Activated naive CD8-positive, alpha-beta T cell treated with anti-CD3 and anti-CD28 coated beads, Interleukin-2, amount 10 ng/mL, durations not matched to agents 7 days and 5 days (primary cell): ENCODE results near the gene AIG1. TPM values are rescaled to one million over a fixed set of nuclear protein-coding genes. Genes with fewer than 3 reads are reported as not detected.
"Not testable (repeated sequence)": the region's sequence is repeated elsewhere in the genome, so short reads cannot be mapped to it uniquely, and the experiment has no call there.

Experiments
- ATAC-seq: fragments of 150-1000 bp; cut with Tn5 transposase; one replicate; pipeline ENCODE4 v1.10.0; 2021; ENCODE audit warnings: low read depth, moderate library complexity
- POLR2A ChIA-PET: fragments of 350-600 bp; sonication (Branson Sonifier 250); formaldehyde crosslinking; loops from one replicate; lab custom pipeline; 2021; ENCODE audit warnings: antibody characterized with exemption; lab: Charles Lee
- DNase-seq: peaks from one replicate; pipeline ENCODE4 v3.0.0; 2021
- H3K27ac Mint-ChIP-seq: one replicate; pipeline ENCODE4 v1.8.0; 2022; ENCODE audit warnings: mild to moderate bottlenecking, mixed read lengths
- H3K27me3 Mint-ChIP-seq: one replicate; pipeline ENCODE4 v1.8.0; 2022; ENCODE audit warnings: mild to moderate bottlenecking, moderate library complexity, mixed read lengths
- H3K36me3 Mint-ChIP-seq: one replicate; pipeline ENCODE4 v1.8.0; 2021; ENCODE audit warnings: mild to moderate bottlenecking, mixed read lengths
- H3K4me1 Mint-ChIP-seq: one replicate; pipeline ENCODE4 v1.8.0; 2021; ENCODE audit warnings: mixed read lengths
- H3K4me3 Mint-ChIP-seq: one replicate; pipeline ENCODE4 v1.8.0; 2022; ENCODE audit warnings: mild to moderate bottlenecking, moderate library complexity, mixed read lengths
- H3K9me3 Mint-ChIP-seq: one replicate; pipeline ENCODE4 v1.8.0; 2021; ENCODE audit warnings: mixed read lengths
- total RNA-seq, 2 experiments: library from RNA; stranded (reverse); gene quantifications; one replicate each; pipeline ENCODE4 v1.2.3, GENCODE V29; 2021

AIG1 gene
- total RNA-seq, 2 experiments from 2014 or later = 14.2 to 14.6 TPM

- no peak for ATAC-seq
- POLR2A ChIA-PET = no interaction called here
- peaks cover 14% of the 10 kb centered on the region for H3K36me3 Mint-ChIP-seq
Observed at GRCh38 chr6:143151381-143151780, 90.7 kb downstream of the AIG1 start.

GRCh38 chr6:143155681-143156080, 95.0 kb downstream of the AIG1 start:
- Mint-ChIP-seq H3K27me3 (no peaks in the 10 kb centered on the region), H3K27ac (no peak overlapping the region), H3K4me1 (peaks cover 6% of the 10 kb centered on the region), H3K4me3 (no peak overlapping the region), H3K36me3 (peaks cover 7% of the 10 kb centered on the region), H3K9me3 (peaks cover 5% of the 10 kb centered on the region)
- DNase-seq = no peak
- POLR2A ChIA-PET = no interaction called here
- ATAC-seq = no peak

More at GRCh38 chr6:143151381-143151780, 90.7 kb downstream of the AIG1 start:
- peaks cover 3% of the 10 kb centered on the region for H3K4me1 Mint-ChIP-seq
- no peak overlapping the region for H3K4me3 Mint-ChIP-seq
- peaks cover 9% of the 10 kb centered on the region for H3K9me3 Mint-ChIP-seq
- no peak for DNase-seq
- no peak overlapping the region for H3K27ac Mint-ChIP-seq
- H3K27me3 Mint-ChIP-seq = no peaks in the 10 kb centered on the region

GRCh38 chr6:143157131-143157530, 96.4 kb downstream of the AIG1 start:
- POLR2A ChIA-PET = no interaction called here
- Mint-ChIP-seq H3K36me3 (peaks cover 5% of the 10 kb centered on the region), H3K9me3 (peaks cover 4% of the 10 kb centered on the region), H3K27me3 (no peaks in the 10 kb centered on the region), H3K27ac (no peak overlapping the region), H3K4me3 (no peak overlapping the region), H3K4me1 (peaks cover 6% of the 10 kb centered on the region)
- ATAC-seq = no peak
- no peak for DNase-seq

- peaks cover 4% of the 10 kb centered on the region for H3K9me3 Mint-ChIP-seq
- no peak overlapping the region for H3K27ac Mint-ChIP-seq
- no peak for DNase-seq
- ATAC-seq = peak; percentile 47
- peaks cover 6% of the 10 kb centered on the region for H3K4me1 Mint-ChIP-seq
- POLR2A ChIA-PET = no interaction called here
- H3K36me3 Mint-ChIP-seq = peaks cover 5% of the 10 kb centered on the region
- no peak overlapping the region for H3K4me3 Mint-ChIP-seq
- H3K27me3 Mint-ChIP-seq = no peaks in the 10 kb centered on the region
Observed at GRCh38 chr6:143158113-143158581, 97.5 kb downstream of the AIG1 start.

- DNase-seq (no peak), ATAC-seq (no peak)
- no peak overlapping the region for H3K4me3 Mint-ChIP-seq
- peaks cover 6% of the 10 kb centered on the region for H3K4me1 Mint-ChIP-seq
- POLR2A ChIA-PET = no interaction called here
- peaks cover 5% of the 10 kb centered on the region for H3K36me3 Mint-ChIP-seq
- H3K27ac Mint-ChIP-seq = no peak overlapping the region
- peaks cover 4% of the 10 kb centered on the region for H3K9me3 Mint-ChIP-seq
- no peaks in the 10 kb centered on the region for H3K27me3 Mint-ChIP-seq
Observed at GRCh38 chr6:143159001-143159400, 98.3 kb downstream of the AIG1 start.

- no peak for ATAC-seq
- no peak overlapping the region for H3K27ac Mint-ChIP-seq
- no peaks in the 10 kb centered on the region for H3K27me3 Mint-ChIP-seq
- H3K4me1 Mint-ChIP-seq = peaks cover 6% of the 10 kb centered on the region
- peaks cover 2% of the 10 kb centered on the region for H3K36me3 Mint-ChIP-seq
- H3K9me3 Mint-ChIP-seq = peaks cover 2% of the 10 kb centered on the region
- no peak for DNase-seq
- H3K4me3 Mint-ChIP-seq = no peak overlapping the region
- POLR2A ChIA-PET = no interaction called here
Observed at GRCh38 chr6:143160015-143160414, 99.3 kb downstream of the AIG1 start.

GRCh38 chr6:143160439-143161220, 99.9 kb downstream of the AIG1 start:
- peaks cover 6% of the 10 kb centered on the region for H3K4me1 Mint-ChIP-seq
- ATAC-seq = no peak
- H3K9me3 Mint-ChIP-seq = peaks cover 2% of the 10 kb centered on the region
- no peak for DNase-seq
- POLR2A ChIA-PET = no interaction called here
- H3K27me3 Mint-ChIP-seq = no peaks in the 10 kb centered on the region
- peaks cover 6% of the 10 kb centered on the region for H3K36me3 Mint-ChIP-seq
- H3K4me3 Mint-ChIP-seq = no peak overlapping the region
- H3K27ac Mint-ChIP-seq = no peak overlapping the region

- ATAC-seq = no peak
- Mint-ChIP-seq H3K4me3 (no peak overlapping the region), H3K9me3 (peaks cover 2% of the 10 kb centered on the region), H3K4me1 (no peaks in the 10 kb centered on the region), H3K36me3 (peaks cover 6% of the 10 kb centered on the region), H3K27ac (no peak overlapping the region), H3K27me3 (no peaks in the 10 kb centered on the region)
- POLR2A ChIA-PET = no interaction called here
- no peak for DNase-seq
Observed at GRCh38 chr6:143163621-143164020, 102.9 kb downstream of the AIG1 start.

- DNase-seq (no peak), ATAC-seq (no peak)
- H3K27ac Mint-ChIP-seq = no peak overlapping the region
- peaks cover 6% of the 10 kb centered on the region for H3K36me3 Mint-ChIP-seq
- H3K27me3 Mint-ChIP-seq = no peaks in the 10 kb centered on the region
- peaks cover 2% of the 10 kb centered on the region for H3K9me3 Mint-ChIP-seq
- POLR2A ChIA-PET = no interaction called here
- no peak overlapping the region for H3K4me3 Mint-ChIP-seq
- H3K4me1 Mint-ChIP-seq = no peaks in the 10 kb centered on the region
Observed at GRCh38 chr6:143164565-143165105, 103.9 kb downstream of the AIG1 start.

- POLR2A ChIA-PET = no interaction called here
- no peak overlapping the region for H3K27ac Mint-ChIP-seq
- peaks cover 2% of the 10 kb centered on the region for H3K9me3 Mint-ChIP-seq
- H3K36me3 Mint-ChIP-seq = peaks cover 6% of the 10 kb centered on the region
- no peak overlapping the region for H3K4me3 Mint-ChIP-seq
- no peaks in the 10 kb centered on the region for H3K4me1 Mint-ChIP-seq
- DNase-seq = no peak
- H3K27me3 Mint-ChIP-seq = no peaks in the 10 kb centered on the region
- ATAC-seq = no peak
Observed at GRCh38 chr6:143165315-143165855, 104.7 kb downstream of the AIG1 start.

GRCh38 chr6:143166247-143166695, 105.6 kb downstream of the AIG1 start:
- POLR2A ChIA-PET = no interaction called here
- Mint-ChIP-seq H3K9me3 (no peaks in the 10 kb centered on the region), H3K27me3 (no peaks in the 10 kb centered on the region), H3K4me3 (no peak overlapping the region), H3K4me1 (no peaks in the 10 kb centered on the region), H3K27ac (no peak overlapping the region), H3K36me3 (peaks cover 6% of the 10 kb centered on the region)
- no peak for DNase-seq
- no peak for ATAC-seq

- DNase-seq (no peak), ATAC-seq (no peak)
- no peaks in the 10 kb centered on the region for H3K9me3 Mint-ChIP-seq
- no peaks in the 10 kb centered on the region for H3K4me1 Mint-ChIP-seq
- peaks cover 11% of the 10 kb centered on the region for H3K36me3 Mint-ChIP-seq
- H3K27ac Mint-ChIP-seq = no peak overlapping the region
- no peak overlapping the region for H3K4me3 Mint-ChIP-seq
- POLR2A ChIA-PET = no interaction called here
- H3K27me3 Mint-ChIP-seq = no peaks in the 10 kb centered on the region
Observed at GRCh38 chr6:143167224-143167623, 106.5 kb downstream of the AIG1 start.

GRCh38 chr6:143168396-143168816, 107.7 kb downstream of the AIG1 start:
- POLR2A ChIA-PET, DNase-seq, H3K27ac Mint-ChIP-seq, ATAC-seq, H3K4me1 Mint-ChIP-seq, H3K4me3 Mint-ChIP-seq, H3K9me3 Mint-ChIP-seq, H3K27me3 Mint-ChIP-seq: not testable (repeated sequence)
- H3K36me3 Mint-ChIP-seq = peaks cover 14% of the 10 kb centered on the region

- DNase-seq (no peak), ATAC-seq (no peak)
- Mint-ChIP-seq H3K4me3 (no peak overlapping the region), H3K36me3 (peaks cover 17% of the 10 kb centered on the region), H3K27me3 (no peaks in the 10 kb centered on the region), H3K4me1 (no peaks in the 10 kb centered on the region), H3K9me3 (peaks cover 3% of the 10 kb centered on the region), H3K27ac (no peak overlapping the region)
- POLR2A ChIA-PET = no interaction called here
Observed at GRCh38 chr6:143169440-143169839, 108.8 kb downstream of the AIG1 start.
